ENCODE measurements around the gene CACNG4. TPM values are rescaled to one million over a fixed set of nuclear protein-coding genes. Genes with fewer than 3 reads are reported as not detected.

The CACNG4 gene
- total RNA-seq, 1 donor from 2014 or later: not detected

DNA sequence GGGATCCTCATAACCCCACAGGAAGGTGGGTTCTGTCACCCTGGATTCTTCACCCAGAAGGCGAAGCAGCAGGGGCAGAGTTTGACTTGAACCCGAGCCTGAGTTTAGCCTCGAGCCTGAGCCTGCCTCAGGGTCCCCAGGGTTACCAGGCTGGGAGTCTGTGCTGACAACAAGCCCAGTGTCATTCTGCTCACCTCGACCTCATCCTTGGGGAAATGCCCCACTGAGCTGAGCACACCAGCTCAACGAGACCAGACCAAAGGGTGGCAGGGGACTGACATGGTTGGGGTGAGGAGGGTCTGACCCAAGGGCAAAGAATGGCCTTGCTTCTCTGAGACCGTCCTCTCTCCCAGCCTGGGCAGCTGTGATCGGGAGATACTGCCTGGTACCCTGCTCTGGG, 20.2 kb downstream of the CACNG4 start:
- no peak for DNase-seq (ENCODE audit: low spot score)

GRCh38 chr17:66985338-66986237, 21.1 kb downstream of the CACNG4 start:
- DNase-seq (ENCODE audit: low spot score): no peak

DNA sequence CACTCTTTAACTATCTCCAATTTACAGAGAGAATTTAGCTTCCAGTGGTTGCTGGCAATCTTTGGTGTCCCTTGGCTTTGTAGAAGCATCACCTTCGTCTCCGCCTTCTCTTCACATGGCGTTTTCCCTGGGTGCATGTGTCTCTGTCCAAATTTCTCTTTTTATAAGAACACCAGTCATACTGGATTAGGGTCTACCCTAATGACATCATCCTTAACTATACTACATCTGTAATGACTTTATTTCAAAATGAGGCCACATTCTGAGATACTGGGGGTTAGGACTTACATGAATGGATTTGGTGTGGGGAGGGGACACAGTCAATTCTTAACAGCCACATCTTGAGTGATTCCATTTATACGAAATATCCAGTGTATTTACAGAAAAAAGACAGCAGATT, 22.2 kb downstream of the CACNG4 start:
- DNase-seq (ENCODE audit: low spot score): no peak

DNA sequence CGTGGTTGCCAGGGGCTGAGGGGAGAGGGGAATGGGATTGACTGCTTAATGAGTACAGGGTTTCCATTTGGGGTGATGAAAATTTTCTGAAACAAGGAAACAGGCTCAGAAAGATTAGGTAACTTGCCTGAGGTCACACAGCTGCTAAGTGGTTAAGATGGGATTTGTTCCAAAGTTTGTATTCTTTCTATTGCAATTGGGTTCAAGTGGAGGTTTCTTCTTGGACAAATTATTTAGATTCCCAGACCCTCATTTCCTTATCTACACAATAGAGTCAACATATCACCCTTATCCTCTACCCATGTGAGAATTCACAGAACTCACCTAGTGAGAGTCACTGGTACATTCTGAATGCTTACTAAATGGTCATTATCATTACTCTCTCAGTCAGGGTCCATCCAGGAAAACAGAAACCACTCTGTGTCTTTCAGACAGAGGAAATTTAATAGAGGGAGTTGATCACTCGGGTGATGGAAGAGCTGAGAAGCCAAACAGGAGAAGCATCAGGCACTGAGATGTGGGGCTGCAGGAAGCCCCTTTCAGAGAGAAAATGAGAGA, 22.6 kb downstream of the CACNG4 start:
- DNase-seq (ENCODE audit: low spot score): no peak

GRCh38 chr17:66988069-66988798, 23.7 kb downstream of the CACNG4 start:
- DNase-seq (ENCODE audit: low spot score): no peak

- no peak for DNase-seq (ENCODE audit: low spot score)
Observed at GRCh38 chr17:66989076-66989475, 24.6 kb downstream of the CACNG4 start.

- no peak for DNase-seq (ENCODE audit: low spot score)
Observed at GRCh38 chr17:66989579-66989978, 25.1 kb downstream of the CACNG4 start.

- no peak for DNase-seq (ENCODE audit: low spot score)
Observed at GRCh38 chr17:66990047-66990446, 25.5 kb downstream of the CACNG4 start.

GRCh38 chr17:66992911-66993442, 28.5 kb downstream of the CACNG4 start:
- no peak for DNase-seq (ENCODE audit: low spot score)

DNA sequence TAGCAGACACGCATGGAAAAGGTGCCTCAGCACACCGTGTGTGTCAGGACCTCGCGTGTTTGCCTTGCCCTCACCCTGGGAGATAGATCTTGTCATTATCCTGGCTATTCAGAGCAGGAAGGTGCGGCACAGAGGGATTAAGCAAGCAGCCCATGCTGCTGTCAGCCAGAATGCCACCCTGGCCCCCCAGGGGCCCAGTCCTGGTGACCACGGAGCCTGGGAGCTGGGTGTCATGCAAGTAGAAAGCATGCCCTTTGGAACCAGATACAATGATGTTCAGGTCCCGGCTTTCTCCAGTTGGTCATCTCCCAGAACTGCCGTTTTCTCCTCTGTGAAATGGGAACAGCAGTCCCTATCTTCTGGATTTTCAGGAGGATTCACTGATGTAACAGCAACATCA, 29.9 kb downstream of the CACNG4 start:
- DNase-seq (ENCODE audit: low spot score): no peak

DNA sequence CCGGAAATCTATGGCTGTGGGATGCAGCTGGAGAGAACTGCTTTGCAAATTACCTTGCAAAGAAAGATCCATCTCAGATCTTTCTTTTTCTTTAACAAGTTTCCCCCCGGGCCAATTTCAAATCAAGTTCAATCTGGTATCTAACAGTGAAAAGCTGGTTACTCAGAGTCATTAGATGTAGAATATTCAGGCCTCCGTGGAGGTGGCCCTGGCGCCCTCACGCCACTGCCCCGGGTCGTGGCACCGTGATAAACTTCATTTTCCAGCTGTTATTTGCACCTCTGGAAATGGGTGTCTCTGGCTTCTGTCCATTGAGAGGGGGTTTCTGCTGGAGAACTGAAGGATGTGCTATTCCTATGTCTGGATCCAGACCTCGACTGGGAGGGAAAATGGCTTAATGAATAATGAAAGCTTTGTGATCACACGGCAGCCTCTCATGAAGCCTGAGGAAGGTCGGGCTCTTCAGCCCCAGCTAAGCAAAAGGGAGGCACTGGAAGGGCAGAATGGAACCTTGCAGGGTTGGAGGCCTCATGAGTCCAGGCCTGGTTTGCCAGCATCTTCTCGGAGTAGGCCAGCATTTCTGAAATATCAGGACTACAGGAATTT, 30.5 kb downstream of the CACNG4 start:
- DNase-seq (ENCODE audit: low spot score): no peak

- no peak for DNase-seq (ENCODE audit: low spot score)
Observed at GRCh38 chr17:66995944-66996343, 31.4 kb downstream of the CACNG4 start.

DNA sequence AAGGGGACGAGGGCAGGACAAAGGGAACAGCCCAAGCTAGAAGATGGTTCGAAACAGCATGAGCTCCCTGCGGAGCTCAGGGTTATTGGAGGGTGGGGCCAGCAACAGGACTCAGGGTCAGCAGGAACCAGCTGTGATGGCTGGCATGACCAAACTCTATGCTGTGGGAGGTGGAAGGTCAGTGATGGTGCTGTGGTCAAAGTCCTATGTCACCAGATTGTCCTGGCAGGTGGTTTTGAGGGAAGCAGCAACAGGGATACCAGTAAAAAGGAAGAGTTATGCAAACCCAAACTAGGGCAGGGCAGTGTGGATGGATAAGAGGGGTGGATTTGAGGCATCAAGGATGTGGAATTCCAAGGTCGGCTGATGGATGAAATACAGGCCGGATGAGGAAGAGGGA, 32.4 kb downstream of the CACNG4 start:
- DNase-seq (ENCODE audit: low spot score): no peak

GRCh38 chr17:67003231-67003630, 38.7 kb downstream of the CACNG4 start:
- no peak for DNase-seq (ENCODE audit: low spot score)

GRCh38 chr17:67004181-67004580, 39.7 kb downstream of the CACNG4 start:
- DNase-seq (ENCODE audit: low spot score): no peak

DNA sequence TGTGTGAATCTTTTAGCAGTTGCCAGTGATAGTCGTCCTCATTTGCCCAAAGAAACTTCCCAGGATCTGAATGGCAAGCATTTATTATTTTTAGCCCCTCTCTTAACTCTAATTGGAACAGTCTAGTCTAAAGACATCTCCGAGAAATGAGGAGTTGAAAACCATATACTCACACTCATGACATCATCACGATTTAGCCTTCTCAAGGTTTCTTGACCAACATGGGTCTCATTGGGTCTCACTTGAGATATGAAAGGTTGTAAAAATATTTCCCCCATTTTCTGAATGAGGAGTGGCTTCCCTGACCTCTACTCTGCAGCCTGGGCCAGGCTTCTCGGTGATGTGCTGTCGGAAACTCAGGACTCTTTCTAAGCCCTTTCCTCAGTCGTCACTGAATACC, 42.8 kb downstream of the CACNG4 start:
- DNase-seq (ENCODE audit: low spot score): no peak

- DNase-seq (ENCODE audit: low spot score): no peak
Observed at GRCh38 chr17:67008101-67008500, 43.6 kb downstream of the CACNG4 start.

DNA sequence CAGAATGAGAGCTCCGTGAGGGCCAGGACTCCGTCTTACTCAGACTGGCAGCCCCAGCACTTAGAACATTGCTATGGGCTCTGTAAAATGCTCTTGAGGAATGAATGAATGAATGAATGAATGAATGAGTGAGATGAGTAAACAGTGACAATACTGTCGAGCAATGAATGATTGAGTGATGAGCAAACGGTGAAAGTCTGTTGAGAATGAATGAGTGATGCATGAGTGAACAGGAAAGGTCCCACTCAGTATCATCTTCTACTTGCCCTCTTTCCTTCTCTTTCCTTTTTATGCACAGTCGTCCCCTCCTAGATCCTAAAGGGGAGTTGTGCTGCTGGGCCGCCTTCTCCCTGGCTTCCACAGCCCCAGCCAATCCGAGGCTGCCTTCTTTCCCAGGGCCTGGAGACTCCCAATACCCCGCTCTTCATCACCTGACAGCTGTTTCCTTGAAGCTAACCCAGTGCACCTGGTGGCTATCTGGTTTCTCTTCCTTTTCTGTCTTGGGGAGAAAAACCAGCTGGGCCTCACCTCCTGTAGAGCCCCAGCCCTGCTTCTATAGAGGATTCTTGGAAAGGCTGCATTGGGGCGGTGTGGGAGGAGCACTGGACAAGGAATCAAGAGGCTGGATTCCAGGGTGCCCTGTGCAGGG, 47.1 kb downstream of the CACNG4 start:
- no peak for DNase-seq (ENCODE audit: low spot score)

DNA sequence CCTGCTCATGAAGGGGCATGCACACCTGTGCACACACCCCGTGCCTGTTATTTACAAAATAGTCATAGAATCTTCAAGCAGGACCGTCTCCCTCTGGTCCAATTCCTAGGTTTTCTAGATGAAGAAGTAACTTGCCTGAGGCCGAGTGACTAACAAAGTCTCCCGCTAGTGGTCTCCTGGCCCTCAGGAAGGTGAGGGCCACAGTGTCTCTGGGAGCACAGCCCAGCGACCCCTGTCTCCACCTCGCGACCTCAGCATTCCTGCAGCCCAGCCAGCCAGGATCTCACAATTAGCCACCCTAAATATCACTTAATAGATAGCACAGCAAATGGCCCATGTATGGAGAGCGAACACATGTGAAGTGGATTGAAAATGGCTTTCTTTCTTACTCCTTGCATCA, 49.4 kb downstream of the CACNG4 start:
- DNase-seq (ENCODE audit: low spot score): no peak

- DNase-seq (ENCODE audit: low spot score): no peak
Observed at GRCh38 chr17:67015001-67015400, 50.5 kb downstream of the CACNG4 start.
